ENCODE results near the gene PLA2G4A.

DNA sequence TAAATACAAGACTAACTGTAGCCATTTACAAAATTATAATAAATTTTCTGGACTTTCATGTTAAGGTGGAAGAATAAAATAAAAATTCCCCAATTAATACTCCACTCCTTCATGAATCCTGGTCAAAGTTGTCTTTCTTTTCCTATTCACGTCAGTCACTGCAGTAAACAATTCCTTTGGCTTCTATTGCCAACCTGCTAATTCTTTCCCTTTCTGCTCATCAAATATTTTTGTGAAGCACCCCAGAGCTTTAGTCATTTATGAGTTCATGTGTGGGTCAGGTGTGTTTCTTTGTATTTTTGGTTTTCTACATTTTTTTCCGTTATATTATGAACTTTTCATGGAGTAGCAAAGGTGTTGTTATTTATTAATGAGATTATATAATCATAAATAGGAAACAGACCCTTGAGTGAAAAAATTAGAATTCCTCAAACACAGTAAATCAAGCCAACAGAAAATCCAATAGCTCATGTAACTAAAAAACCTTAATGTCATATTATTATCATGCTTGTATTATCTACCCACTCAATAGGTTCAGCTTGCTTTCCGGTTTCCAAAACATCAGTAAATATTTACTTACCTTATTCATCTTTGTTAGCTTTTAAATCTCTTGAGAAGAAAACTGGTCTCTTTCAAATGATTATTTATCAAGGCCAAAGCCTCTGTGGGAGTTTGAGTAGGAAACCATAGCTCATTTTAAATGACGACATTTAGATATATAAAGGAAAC, 29.6 kb upstream of the PLA2G4A start:
- TF ChIP-seq, protein P1, sequence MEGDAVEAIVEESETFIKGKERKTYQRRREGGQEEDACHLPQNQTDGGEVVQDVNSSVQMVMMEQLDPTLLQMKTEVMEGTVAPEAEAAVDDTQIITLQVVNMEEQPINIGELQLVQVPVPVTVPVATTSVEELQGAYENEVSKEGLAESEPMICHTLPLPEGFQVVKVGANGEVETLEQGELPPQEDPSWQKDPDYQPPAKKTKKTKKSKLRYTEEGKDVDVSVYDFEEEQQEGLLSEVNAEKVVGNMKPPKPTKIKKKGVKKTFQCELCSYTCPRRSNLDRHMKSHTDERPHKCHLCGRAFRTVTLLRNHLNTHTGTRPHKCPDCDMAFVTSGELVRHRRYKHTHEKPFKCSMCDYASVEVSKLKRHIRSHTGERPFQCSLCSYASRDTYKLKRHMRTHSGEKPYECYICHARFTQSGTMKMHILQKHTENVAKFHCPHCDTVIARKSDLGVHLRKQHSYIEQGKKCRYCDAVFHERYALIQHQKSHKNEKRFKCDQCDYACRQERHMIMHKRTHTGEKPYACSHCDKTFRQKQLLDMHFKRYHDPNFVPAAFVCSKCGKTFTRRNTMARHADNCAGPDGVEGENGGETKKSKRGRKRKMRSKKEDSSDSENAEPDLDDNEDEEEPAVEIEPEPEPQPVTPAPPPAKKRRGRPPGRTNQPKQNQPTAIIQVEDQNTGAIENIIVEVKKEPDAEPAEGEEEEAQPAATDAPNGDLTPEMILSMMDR (IDR thresholded peaks at IDR 0.05; ENCODE audit: poor library complexity, severe bottlenecking), result no peak
- TF ChIP-seq RAD21 (conservative IDR thresholded peaks at IDR 0.05) (no peak), EZH2 (IDR thresholded peaks at IDR 0.05; ENCODE audit: borderline replicate concordance, insufficient read depth, low read length, poor library complexity, severe bottlenecking) (no peak), EP300 (conservative IDR thresholded peaks at IDR 0.05; ENCODE audit: poor library complexity, severe bottlenecking) (no peak), POLR2AphosphoS5 (IDR thresholded peaks at IDR 0.05) (no peak), SMC3 (conservative IDR thresholded peaks at IDR 0.05; ENCODE audit: poor library complexity) (no peak)

Data from neural cell (in vitro differentiated cells).